AG20443 (cell line): ENCODE results near the gene DRD1.
"Not testable (repeated sequence)": the region's sequence is repeated elsewhere in the genome, so short reads cannot be mapped to it uniquely, and the experiment has no call there.

ENCODE experiments used
- DNase-seq: peaks from one replicate; pipeline ENCODE4 v3.0.0; 2012; ENCODE audit warnings: low spot score, mixed read lengths

Gene DRD1

GRCh38 chr5:175467983-175468690 is 24.2 kb upstream of the DRD1 start:
- DNase-seq: no peak

GRCh38 chr5:175466700-175467318 is 22.8 kb upstream of the DRD1 start:
- peak; percentile 34 for DNase-seq

GRCh38 chr5:175465282-175465681 is 21.3 kb upstream of the DRD1 start:
- no peak for DNase-seq

GRCh38 chr5:175464942-175465233 is 20.9 kb upstream of the DRD1 start:
- no peak for DNase-seq

- DNase-seq: peak; percentile 63
Measured at GRCh38 chr5:175464074-175464941, 20.3 kb upstream of the DRD1 start.

- no peak for DNase-seq
Measured at GRCh38 chr5:175463641-175464040, 19.7 kb upstream of the DRD1 start.

GRCh38 chr5:175461370-175461769 is 17.4 kb upstream of the DRD1 start:
- DNase-seq: no peak

GRCh38 chr5:175460552-175460951 is 16.6 kb upstream of the DRD1 start:
- no peak for DNase-seq

GRCh38 chr5:175460126-175460525 is 16.1 kb upstream of the DRD1 start:
- no peak for DNase-seq

- DNase-seq: no peak
Measured at GRCh38 chr5:175457466-175457865, 13.5 kb upstream of the DRD1 start.

- no peak for DNase-seq
Measured at GRCh38 chr5:175456105-175456742, 12.2 kb upstream of the DRD1 start.

- DNase-seq: not testable (repeated sequence)
Measured at GRCh38 chr5:175454338-175454737, 10.4 kb upstream of the DRD1 start.

GRCh38 chr5:175452166-175452565 is 8.2 kb upstream of the DRD1 start:
- DNase-seq: no peak

- no peak for DNase-seq
Measured at GRCh38 chr5:175448276-175448675, 4.3 kb upstream of the DRD1 start.

- DNase-seq: no peak
Measured at GRCh38 chr5:175447571-175447970, 3.6 kb upstream of the DRD1 start.

- not testable (repeated sequence) for DNase-seq
Measured at GRCh38 chr5:175446378-175446777, 2.4 kb upstream of the DRD1 start.

GRCh38 chr5:175444905-175445456 is 999 bp upstream of the DRD1 start:
- DNase-seq: no peak

GRCh38 chr5:175443514-175444059 is 395 bp downstream of the DRD1 start:
- peak; percentile 11 for DNase-seq

GRCh38 chr5:175438234-175438857 is 5.6 kb downstream of the DRD1 start:
- no peak for DNase-seq

- DNase-seq: no peak
Measured at GRCh38 chr5:175436359-175436758, 7.6 kb downstream of the DRD1 start.

- no peak for DNase-seq
Measured at GRCh38 chr5:175434800-175435199, 9.2 kb downstream of the DRD1 start.

GRCh38 chr5:175427762-175428161 is 16.2 kb downstream of the DRD1 start:
- DNase-seq: no peak
